Measurements from ENCODE around the gene GNLY.

Gene GNLY

DNA sequence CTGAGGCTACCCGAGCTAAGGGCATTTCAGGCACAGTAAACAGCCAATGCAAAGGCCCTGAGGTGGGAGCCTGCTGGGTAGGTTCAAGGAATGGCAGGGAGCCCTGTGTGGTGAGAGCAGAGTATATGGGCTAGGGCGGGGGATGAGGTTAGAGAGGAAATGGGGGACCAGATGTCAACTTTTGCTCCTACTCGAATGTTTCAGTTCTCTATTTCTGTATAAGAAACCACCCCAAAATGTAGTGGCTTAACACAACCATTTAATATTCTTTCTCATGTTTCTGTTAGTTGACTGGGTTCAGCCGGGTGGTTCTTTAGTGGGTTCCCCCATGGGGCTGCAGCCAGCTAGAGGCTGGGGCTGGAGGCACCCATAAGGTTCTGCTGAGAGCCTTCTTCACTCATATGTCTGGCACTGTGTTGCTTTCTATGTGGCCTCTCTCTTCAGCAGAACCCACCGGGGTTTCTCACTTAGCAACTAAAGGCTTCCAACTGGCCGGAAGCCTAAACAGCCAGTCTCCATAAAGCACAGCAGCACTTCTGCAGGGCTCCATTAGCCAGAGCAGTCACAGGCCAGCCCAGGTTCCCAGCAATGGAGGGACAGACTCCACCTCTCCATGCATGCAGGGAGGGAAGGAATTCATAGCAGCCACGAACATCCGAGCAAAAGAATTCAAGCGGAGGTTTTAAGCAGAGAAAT is 54.0 kb downstream of the GNLY start:
- no peak for DNase-seq
